Left ventricle myocardium inferior (tissue), 1 donor: Measurements from ENCODE around the gene GMPS. TPM values are rescaled to one million over a fixed set of nuclear protein-coding genes. Genes with fewer than 3 reads are reported as not detected.
"Not testable (repeated sequence)": the region's sequence is repeated elsewhere in the genome, so short reads cannot be mapped to it uniquely, and the experiment has no call there.

Experiments used
- DNase-seq: peaks from one replicate; pipeline ENCODE4 v3.0.0-alpha.2; 2020
- H3K27ac ChIP-seq: fragments of 200-600 bp; replicated peaks from 2 replicates; pipeline ENCODE4 v1.8.0; 2021
- H3K27me3 ChIP-seq: fragments of 200-600 bp; 2 replicates; pipeline ENCODE4 v1.8.0; 2021; ENCODE audit warnings: low read depth
- H3K36me3 ChIP-seq: fragments of 200-600 bp; 2 replicates; pipeline ENCODE4 v1.8.0; 2021
- H3K4me1 ChIP-seq: fragments of 200-600 bp; 2 replicates; pipeline ENCODE4 v1.8.0; 2021
- H3K4me3 ChIP-seq: fragments of 200-600 bp; 2 replicates; pipeline ENCODE4 v1.8.0; 2021; ENCODE audit warnings: mild to moderate bottlenecking, moderate library complexity
- H3K9me3 ChIP-seq: fragments of 200-600 bp; replicated peaks from 2 replicates; pipeline ENCODE4 v1.8.0; 2021
- CTCF ChIP-seq: fragments of 200-600 bp; IDR thresholded peaks from 2 replicates; pipeline ENCODE4 v1.8.0; 2021; ENCODE audit warnings: antibody characterized with exemption, mild to moderate bottlenecking, borderline replicate concordance
- intact Hi-C: fragments of 100-400 bp; cut with micrococcal nuclease; formaldehyde crosslinking; loops from one replicate; pipeline ENCODE4 v1.11.0; 2022
- long read RNA-seq: library from polyadenylated mRNA; unstranded; transcript quantifications from one replicate; pipeline ENCODE4 v2.0.0, GENCODE V29; 2021
- total RNA-seq: library from RNA; stranded (reverse); fragmentation: NEBNext Ultra II Directional; extraction: Animal tissue kit (Norgen Biotek cat#: 25700); gene quantifications from one replicate; pipeline ENCODE4 v1.2.1, GENCODE V29; 2021
- donor health status: DM: no; HTN: yes; CAD: no; lungs with severe emphysema.

The GMPS gene
- total RNA-seq = 29.4 TPM
- long read RNA-seq, full-length matches to known transcripts = 50 of 52 reads
- long read RNA-seq, partial matches to known transcripts = 1 of 52 reads
- long read RNA-seq, other reads (novel, unspliced or antisense) = 1 of 52 reads

DNA sequence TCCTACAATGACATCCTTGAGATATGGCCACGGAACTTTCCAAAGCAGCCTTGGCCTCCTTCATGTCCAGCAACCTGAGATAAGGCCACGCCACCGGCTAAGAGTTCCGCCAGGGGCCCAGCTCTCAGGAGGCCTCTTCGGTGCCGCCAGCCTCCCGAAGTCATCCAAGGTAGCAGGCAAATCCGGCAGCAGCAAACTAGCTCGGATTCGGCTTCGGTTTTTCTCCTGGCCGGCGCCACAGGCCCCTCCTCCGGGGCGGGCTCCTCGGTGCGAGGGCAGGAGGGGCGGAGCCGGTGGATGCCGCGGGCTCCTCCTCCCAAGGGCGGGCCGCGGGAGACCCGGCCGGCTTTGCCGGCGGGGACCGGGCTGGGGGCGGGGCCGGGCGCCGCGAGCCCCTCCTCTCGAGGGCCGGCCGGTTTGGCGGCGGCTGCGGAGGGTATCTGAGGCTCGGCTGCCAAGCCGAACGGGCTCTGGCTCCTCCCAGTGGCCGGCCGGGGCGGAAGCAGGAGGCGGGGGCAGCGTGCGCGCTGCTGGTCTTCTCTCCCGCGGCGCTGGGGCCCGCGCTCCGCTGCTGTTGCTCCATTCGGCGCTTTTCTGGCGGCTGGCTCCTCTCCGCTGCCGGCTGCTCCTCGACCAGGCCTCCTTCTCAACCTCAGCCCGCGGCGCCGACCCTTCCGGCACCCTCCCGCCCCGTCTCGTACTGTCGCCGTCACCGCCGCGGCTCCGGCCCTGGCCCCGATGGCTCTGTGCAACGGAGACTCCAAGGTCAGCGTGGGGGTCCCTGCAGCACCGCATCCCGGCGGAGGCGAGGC, at the start of gene GMPS:
GMPS (plus strand) TSS at position 518 of the 812 bp plus-strand sequence; CDS start at position 739, 221 bp downstream.
- H3K9me3 ChIP-seq = no peaks in the 10 kb centered on the region
- intact Hi-C loops = no loop called here
- H3K27ac ChIP-seq = peak within 1 kb of the TSS; percentile 96
- DNase-seq = peak; percentile 94
- H3K27me3 ChIP-seq = no peaks in the 10 kb centered on the region
- TF ChIP-seq CTCF = peak; percentile 70
- H3K36me3 ChIP-seq = no peaks in the 10 kb centered on the region
- peaks cover 40% of the 10 kb centered on the region for H3K4me1 ChIP-seq
- H3K4me3 ChIP-seq = peak within 1 kb of the TSS; percentile 99

DNA sequence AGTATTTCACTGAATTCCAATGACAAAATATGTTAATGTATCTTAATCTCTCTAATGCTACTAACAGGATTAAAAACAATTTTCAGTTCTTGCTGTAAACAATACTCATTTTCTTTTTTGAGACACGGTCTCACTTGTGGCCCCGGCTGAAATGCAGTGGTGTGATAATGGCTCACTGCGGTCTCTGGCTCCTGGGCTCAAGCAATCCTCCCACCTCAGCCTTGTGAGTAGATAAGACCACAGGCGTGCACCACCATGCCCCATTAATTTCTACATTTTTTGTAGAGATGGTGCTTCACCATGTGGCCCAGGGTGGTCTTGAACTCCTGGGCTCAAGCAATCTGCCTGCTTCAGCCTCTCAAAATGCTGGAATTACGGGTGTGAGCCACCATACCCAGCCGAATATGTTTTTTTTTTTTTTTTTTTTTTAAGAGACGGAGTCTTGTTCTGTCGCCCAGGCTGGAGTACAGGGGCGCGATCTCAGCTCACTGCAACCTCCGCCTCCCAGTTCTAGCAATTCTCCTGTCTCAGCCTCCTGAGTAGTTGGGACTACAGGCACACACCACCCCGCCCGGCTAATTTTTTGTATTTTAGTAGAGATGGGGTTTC, 41.9 kb upstream of the GMPS start:
- H3K27ac ChIP-seq, H3K4me3 ChIP-seq, DNase-seq, H3K4me1 ChIP-seq, intact Hi-C loops, H3K9me3 ChIP-seq, H3K27me3 ChIP-seq: not testable (repeated sequence)
- peaks cover 56% of the 10 kb centered on the region for H3K36me3 ChIP-seq

GRCh38 chr3:155835341-155836071, 34.9 kb upstream of the GMPS start:
- peaks cover 7% of the 10 kb centered on the region for H3K4me1 ChIP-seq
- no peak overlapping the region for H3K4me3 ChIP-seq
- H3K27ac ChIP-seq = no peak overlapping the region
- no peak for DNase-seq
- peaks cover 29% of the 10 kb centered on the region for H3K36me3 ChIP-seq
- intact Hi-C loops = no loop called here
- H3K9me3 ChIP-seq = no peaks in the 10 kb centered on the region
- no peaks in the 10 kb centered on the region for H3K27me3 ChIP-seq
- TF ChIP-seq CTCF = no peak

GRCh38 chr3:155843569-155843968, 26.9 kb upstream of the GMPS start:
- peaks cover 30% of the 10 kb centered on the region for H3K4me1 ChIP-seq
- TF ChIP-seq CTCF = no peak
- H3K27ac ChIP-seq = no peak overlapping the region
- intact Hi-C loops = no loop called here
- DNase-seq = no peak
- H3K4me3 ChIP-seq = no peak overlapping the region
- H3K9me3 ChIP-seq = no peaks in the 10 kb centered on the region
- H3K36me3 ChIP-seq = peaks cover 9% of the 10 kb centered on the region
- H3K27me3 ChIP-seq = no peaks in the 10 kb centered on the region

GRCh38 chr3:155846119-155846518, 24.3 kb upstream of the GMPS start:
- no peaks in the 10 kb centered on the region for H3K9me3 ChIP-seq
- DNase-seq = no peak
- no peaks in the 10 kb centered on the region for H3K27me3 ChIP-seq
- intact Hi-C loops = no loop called here
- H3K36me3 ChIP-seq = peaks cover 11% of the 10 kb centered on the region
- no peak for TF ChIP-seq CTCF
- H3K27ac ChIP-seq = no peak overlapping the region
- peaks cover 55% of the 10 kb centered on the region for H3K4me1 ChIP-seq
- H3K4me3 ChIP-seq = no peak overlapping the region
